GM08714 (cell line): ENCODE results near the gene SEC24C.
"Not testable (repeated sequence)": the region's sequence is repeated elsewhere in the genome, so short reads cannot be mapped to it uniquely, and the experiment has no call there.

Experiments used
- H3K4me3 ChIP-seq: fragments of 200-500 bp; sonication (Bioruptor generic); 2 replicates; pipeline ENCODE4 v1.5.1; 2014; ENCODE audit warnings: mild to moderate bottlenecking, low read length, inconsistent platforms
- ZNF274 ChIP-seq: IDR thresholded peaks from 2 replicates; pipeline ENCODE4 v1.6.1; 2012; ENCODE audit warnings: mild to moderate bottlenecking, low read depth, low read length

The SEC24C gene

GRCh38 chr10:73788864-73789658 lies 44.9 kb downstream of the SEC24C start:
- H3K4me3 ChIP-seq = no peak overlapping the region
- TF ChIP-seq ZNF274 = no peak

- TF ChIP-seq ZNF274 = no peak
- no peak overlapping the region for H3K4me3 ChIP-seq
These were observed 45.5 kb downstream of the SEC24C start for GRCh38 chr10:73789659-73790055.

- TF ChIP-seq ZNF274 = no peak
- H3K4me3 ChIP-seq = no peak overlapping the region
These were observed 46.9 kb downstream of the SEC24C start for GRCh38 chr10:73790886-73791625.

DNA sequence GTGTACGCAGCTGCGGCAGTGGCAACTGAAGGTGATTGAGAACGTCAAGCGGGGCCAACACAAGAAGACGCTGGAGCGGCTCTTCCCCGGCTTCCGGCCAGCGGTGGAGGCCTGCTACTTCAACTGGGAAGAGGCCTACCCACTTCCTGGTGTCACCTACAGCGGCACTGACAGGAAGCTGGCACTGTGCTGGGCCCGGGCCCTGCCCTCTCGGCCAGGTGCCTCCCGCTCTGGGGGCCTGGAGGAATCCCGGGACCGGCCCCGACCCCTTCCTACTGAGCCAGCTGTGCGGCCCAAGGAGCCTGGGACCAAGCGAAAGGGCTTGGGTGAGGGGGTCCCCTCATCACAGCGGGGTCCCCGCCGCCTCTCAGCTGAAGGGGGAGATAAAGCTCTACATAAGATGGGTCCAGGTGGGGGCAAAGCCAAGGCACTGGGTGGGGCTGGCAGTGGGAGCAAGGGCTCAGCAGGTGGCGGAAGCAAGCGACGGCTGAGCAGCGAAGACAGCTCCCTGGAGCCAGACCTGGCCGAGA lies 47.8 kb downstream of the SEC24C start:
- no peak for TF ChIP-seq ZNF274
- H3K4me3 ChIP-seq = no peak overlapping the region

- no peak for TF ChIP-seq ZNF274
- H3K4me3 ChIP-seq = no peak overlapping the region
These were observed 49.3 kb downstream of the SEC24C start for GRCh38 chr10:73793456-73793855.

- not testable (repeated sequence) for H3K4me3 ChIP-seq
These were observed 51.3 kb downstream of the SEC24C start for GRCh38 chr10:73795491-73795890.

DNA sequence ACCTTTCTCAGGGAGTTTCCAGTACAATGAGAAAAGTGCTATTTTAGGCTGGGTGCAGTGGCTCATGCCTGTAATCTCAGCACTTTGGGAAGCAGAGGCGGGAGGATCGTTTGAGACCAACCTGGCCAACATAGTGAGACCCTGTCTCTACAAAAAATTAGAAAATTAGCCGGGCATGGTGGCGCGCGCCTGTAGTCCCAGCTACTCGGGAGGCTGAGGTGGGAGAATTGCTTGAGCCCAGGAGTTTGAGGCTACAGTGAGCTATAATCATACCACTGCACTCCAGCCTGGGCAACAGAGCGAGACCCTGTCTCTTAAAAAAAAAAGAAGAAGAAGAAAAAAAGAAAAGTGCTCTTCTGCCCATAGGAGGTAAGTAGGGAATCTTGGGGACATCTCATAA lies 51.9 kb downstream of the SEC24C start:
- H3K4me3 ChIP-seq = not testable (repeated sequence)

GRCh38 chr10:73796766-73797165 lies 52.6 kb downstream of the SEC24C start:
- TF ChIP-seq ZNF274 = no peak
- H3K4me3 ChIP-seq = no peak overlapping the region

DNA sequence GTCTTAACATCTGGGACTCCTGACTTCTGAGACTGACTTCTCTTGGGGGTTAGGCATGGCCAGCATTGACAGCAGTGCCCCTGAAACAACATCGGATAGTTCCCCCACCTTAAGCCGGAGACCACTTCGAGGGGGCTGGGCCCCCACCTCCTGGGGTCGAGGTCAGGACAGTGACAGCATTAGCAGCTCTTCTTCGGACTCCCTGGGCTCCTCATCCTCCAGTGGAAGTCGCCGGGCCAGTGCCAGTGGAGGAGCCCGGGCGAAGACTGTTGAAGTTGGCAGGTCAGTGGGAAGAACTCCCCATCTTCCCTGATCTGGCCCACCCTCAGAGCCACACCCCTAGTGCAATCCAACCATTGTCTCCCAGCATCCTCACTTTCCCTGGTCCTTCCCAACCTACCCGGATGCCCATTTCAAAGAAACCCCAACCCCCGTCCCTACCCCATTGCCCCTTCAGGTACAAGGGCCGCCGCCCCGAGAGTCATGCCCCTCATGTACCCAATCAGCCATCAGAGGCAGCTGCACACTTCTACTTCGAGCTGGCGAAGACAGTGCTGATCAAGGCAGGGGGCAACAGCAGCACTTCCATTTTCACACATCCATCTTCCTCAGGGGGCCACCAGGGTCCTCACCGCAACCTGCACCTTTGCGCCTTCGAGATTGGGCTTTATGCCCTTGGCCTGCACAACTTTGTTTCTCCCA lies 53.3 kb downstream of the SEC24C start:
- TF ChIP-seq ZNF274 = no peak
- no peak overlapping the region for H3K4me3 ChIP-seq

DNA sequence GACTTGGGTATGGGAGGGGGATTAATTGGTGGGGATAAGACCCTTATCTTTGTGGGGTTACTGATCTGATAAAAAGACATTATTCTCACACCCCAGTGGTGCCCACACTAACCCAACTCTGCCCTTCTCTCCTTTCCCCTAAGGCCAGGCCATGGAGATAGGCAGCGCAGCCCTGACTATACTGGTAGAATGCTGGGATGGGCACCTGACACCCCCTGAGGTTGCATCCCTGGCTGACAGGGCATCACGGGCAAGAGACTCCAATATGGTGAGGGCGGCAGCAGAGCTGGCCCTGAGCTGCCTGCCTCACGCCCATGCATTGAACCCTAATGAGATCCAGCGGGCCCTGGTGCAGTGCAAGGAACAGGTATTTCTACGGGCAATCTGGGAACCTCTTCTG lies 53.9 kb downstream of the SEC24C start:
- H3K4me3 ChIP-seq = no peak overlapping the region
- no peak for TF ChIP-seq ZNF274

DNA sequence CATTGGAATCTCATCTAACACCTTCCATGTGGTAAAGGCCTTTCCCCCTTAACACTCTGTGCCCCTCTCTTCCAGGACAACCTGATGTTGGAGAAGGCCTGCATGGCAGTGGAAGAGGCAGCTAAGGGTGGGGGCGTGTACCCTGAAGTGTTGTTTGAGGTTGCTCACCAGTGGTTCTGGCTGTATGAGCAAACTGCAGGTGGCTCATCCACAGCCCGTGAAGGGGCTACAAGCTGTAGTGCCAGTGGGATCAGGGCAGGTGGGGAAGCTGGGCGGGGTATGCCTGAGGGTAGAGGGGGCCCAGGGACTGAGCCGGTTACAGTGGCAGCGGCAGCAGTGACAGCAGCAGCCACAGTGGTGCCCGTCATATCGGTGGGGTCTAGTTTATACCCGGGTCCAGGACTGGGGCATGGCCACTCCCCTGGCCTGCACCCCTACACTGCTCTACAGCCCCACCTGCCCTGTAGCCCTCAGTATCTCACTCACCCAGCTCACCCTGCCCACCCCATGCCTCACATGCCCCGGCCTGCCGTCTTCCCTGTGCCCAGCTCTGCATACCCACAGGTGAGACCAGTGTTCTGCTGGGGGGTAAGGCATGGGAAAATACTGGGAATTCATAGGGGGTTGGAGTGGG lies 54.9 kb downstream of the SEC24C start:
- no peak for TF ChIP-seq ZNF274
- H3K4me3 ChIP-seq = no peak overlapping the region

DNA sequence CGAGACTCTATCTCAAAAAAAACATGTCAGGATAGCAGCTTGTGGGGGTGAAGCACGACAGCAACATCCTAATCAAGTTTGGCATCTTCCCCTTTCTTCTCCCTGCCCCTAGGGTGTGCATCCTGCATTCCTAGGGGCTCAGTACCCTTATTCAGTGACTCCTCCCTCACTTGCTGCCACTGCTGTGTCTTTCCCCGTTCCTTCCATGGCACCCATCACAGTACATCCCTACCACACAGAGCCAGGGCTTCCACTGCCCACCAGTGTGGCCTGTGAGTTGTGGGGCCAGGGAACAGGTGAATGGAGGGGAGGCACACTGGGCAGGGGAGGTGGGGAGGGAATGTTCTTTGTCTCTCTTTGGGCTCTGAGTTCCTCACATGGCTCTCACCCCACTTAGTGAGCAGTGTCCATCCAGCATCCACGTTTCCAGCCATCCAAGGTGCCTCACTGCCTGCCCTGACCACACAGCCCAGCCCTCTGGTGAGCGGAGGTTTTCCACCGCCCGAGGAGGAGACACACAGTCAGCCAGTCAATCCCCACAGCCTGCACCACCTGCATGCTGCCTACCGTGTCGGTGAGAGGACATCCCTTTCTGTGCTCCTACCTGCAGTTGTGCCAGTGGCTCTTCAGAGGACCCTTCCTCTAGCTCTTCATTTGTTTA lies 55.9 kb downstream of the SEC24C start:
- no peak for TF ChIP-seq ZNF274
- H3K4me3 ChIP-seq = no peak overlapping the region

DNA sequence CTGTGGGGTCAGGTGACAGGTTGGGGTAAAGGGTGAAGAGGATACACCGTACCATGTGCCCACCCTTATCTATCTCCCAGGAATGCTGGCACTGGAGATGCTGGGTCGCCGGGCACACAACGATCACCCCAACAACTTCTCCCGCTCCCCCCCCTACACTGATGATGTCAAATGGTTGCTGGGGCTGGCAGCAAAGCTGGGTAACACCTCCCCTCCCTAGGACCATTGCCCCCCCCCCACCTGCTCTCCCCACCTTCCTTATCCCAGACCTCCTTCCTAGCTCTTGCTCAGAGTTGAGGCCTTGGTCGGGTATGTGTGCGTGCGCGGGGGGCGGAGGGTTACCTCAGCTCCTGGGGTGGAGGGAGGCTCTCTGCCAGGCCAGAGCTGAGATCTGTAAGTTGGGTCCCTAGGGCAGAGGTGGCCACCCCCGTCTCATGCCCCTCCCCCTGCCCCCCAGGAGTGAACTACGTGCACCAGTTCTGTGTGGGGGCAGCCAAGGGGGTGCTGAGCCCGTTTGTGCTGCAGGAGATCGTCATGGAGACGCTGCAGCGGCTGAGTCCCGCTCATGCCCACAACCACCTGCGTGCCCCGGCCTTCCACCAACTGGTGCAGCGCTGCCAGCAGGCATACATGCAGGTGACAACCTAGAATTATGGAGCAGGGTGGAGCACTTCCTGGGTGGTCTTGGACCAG lies 56.5 kb downstream of the SEC24C start:
- no peak overlapping the region for H3K4me3 ChIP-seq
- TF ChIP-seq ZNF274 = no peak
